ENCODE results near the gene STPG3.

STPG3 gene

GRCh38 chr9:137286975-137287383 lies 35.9 kb downstream of the STPG3 start:
- no peak for TF ChIP-seq TAF1 (IDR thresholded peaks at IDR 0.05; ENCODE audit: borderline replicate concordance, insufficient read depth, low read length)
- TF ChIP-seq POLR2AphosphoS5 (IDR thresholded peaks at IDR 0.05; ENCODE audit: low read depth, low read length): no peak
- TF ChIP-seq SIN3A (IDR thresholded peaks at IDR 0.05; ENCODE audit: borderline replicate concordance, insufficient read depth, low read length): no peak
- TF ChIP-seq REST (IDR thresholded peaks at IDR 0.05; ENCODE audit: insufficient read depth in 1 of 2, low read depth in 2 of 2, low read length in 2 of 2): no peak
- TF ChIP-seq FOXP2 (optimal IDR thresholded peaks at IDR 0.05; ENCODE audit: borderline replicate concordance, extremely low read depth, extremely low read length, insufficient read depth): no peak

GRCh38 chr9:137293094-137293481 lies 42.0 kb downstream of the STPG3 start:
- TF ChIP-seq FOXP2 (optimal IDR thresholded peaks at IDR 0.05; ENCODE audit: borderline replicate concordance, extremely low read depth, extremely low read length, insufficient read depth): no peak
- TF ChIP-seq SIN3A (IDR thresholded peaks at IDR 0.05; ENCODE audit: borderline replicate concordance, insufficient read depth, low read length): no peak
- no peak for TF ChIP-seq REST (IDR thresholded peaks at IDR 0.05; ENCODE audit: insufficient read depth in 1 of 2, low read depth in 2 of 2, low read length in 2 of 2)
- no peak for TF ChIP-seq TAF1 (IDR thresholded peaks at IDR 0.05; ENCODE audit: borderline replicate concordance, insufficient read depth, low read length)
- TF ChIP-seq POLR2AphosphoS5 (IDR thresholded peaks at IDR 0.05; ENCODE audit: low read depth, low read length): no peak

- TF ChIP-seq FOXP2 (optimal IDR thresholded peaks at IDR 0.05; ENCODE audit: borderline replicate concordance, extremely low read depth, extremely low read length, insufficient read depth) (no peak), POLR2AphosphoS5 (IDR thresholded peaks at IDR 0.05; ENCODE audit: low read depth, low read length) (no peak), TAF1 (IDR thresholded peaks at IDR 0.05; ENCODE audit: borderline replicate concordance, insufficient read depth, low read length) (no peak), REST (IDR thresholded peaks at IDR 0.05; ENCODE audit: insufficient read depth in 1 of 2, low read depth in 2 of 2, low read length in 2 of 2) (no peak), SIN3A (IDR thresholded peaks at IDR 0.05; ENCODE audit: borderline replicate concordance, insufficient read depth, low read length) (no peak)
These were observed 42.5 kb downstream of the STPG3 start for GRCh38 chr9:137293482-137294090.

- TF ChIP-seq POLR2AphosphoS5 (IDR thresholded peaks at IDR 0.05; ENCODE audit: low read depth, low read length) (no peak), FOXP2 (optimal IDR thresholded peaks at IDR 0.05; ENCODE audit: borderline replicate concordance, extremely low read depth, extremely low read length, insufficient read depth) (no peak), SIN3A (IDR thresholded peaks at IDR 0.05; ENCODE audit: borderline replicate concordance, insufficient read depth, low read length) (no peak), REST (IDR thresholded peaks at IDR 0.05; ENCODE audit: insufficient read depth in 1 of 2, low read depth in 2 of 2, low read length in 2 of 2) (no peak), TAF1 (IDR thresholded peaks at IDR 0.05; ENCODE audit: borderline replicate concordance, insufficient read depth, low read length) (no peak)
These were observed 43.1 kb downstream of the STPG3 start for GRCh38 chr9:137294091-137294680.

Measured in PFSK-1 (cell line).